ENCODE data around the gene MEGF6. TPM values are rescaled to one million over a fixed set of nuclear protein-coding genes. Genes with fewer than 3 reads are reported as not detected.

MEGF6 gene
- total RNA-seq, 1 donor from 2014 or later: 64.7 TPM

GRCh38 chr1:3441410-3441847 lies 169.9 kb downstream of the MEGF6 start:
- H3K27me3 Mint-ChIP-seq (ENCODE audit: unreplicated experiment): peaks cover 7% of the 10 kb centered on the region
- no peaks in the 10 kb centered on the region for H3K36me3 Mint-ChIP-seq (ENCODE audit: unreplicated experiment)
- H3K27ac Mint-ChIP-seq (ENCODE audit: unreplicated experiment): no peak overlapping the region
- no peak for DNase-seq
- TF ChIP-seq CTCF (IDR thresholded peaks at IDR 0.05; ENCODE audit: partially characterized antibody, unreplicated experiment): no peak
- H3K4me3 Mint-ChIP-seq (ENCODE audit: unreplicated experiment): no peak overlapping the region
- peaks cover 4% of the 10 kb centered on the region for H3K9me3 Mint-ChIP-seq (ENCODE audit: unreplicated experiment)
- peaks cover 7% of the 10 kb centered on the region for H3K4me1 Mint-ChIP-seq (ENCODE audit: low read depth, unreplicated experiment)

GRCh38 chr1:3440711-3441409 lies 170.4 kb downstream of the MEGF6 start:
- Mint-ChIP-seq H3K4me1 (ENCODE audit: low read depth, unreplicated experiment) (peaks cover 7% of the 10 kb centered on the region), H3K4me3 (ENCODE audit: unreplicated experiment) (no peak overlapping the region), H3K27ac (ENCODE audit: unreplicated experiment) (no peak overlapping the region), H3K36me3 (ENCODE audit: unreplicated experiment) (no peaks in the 10 kb centered on the region), H3K27me3 (ENCODE audit: unreplicated experiment) (peaks cover 10% of the 10 kb centered on the region), H3K9me3 (ENCODE audit: unreplicated experiment) (peaks cover 4% of the 10 kb centered on the region)
- DNase-seq: no peak
- TF ChIP-seq CTCF (IDR thresholded peaks at IDR 0.05; ENCODE audit: partially characterized antibody, unreplicated experiment): no peak

- no peak for DNase-seq
- Mint-ChIP-seq H3K27me3 (ENCODE audit: unreplicated experiment) (peaks cover 7% of the 10 kb centered on the region), H3K4me1 (ENCODE audit: low read depth, unreplicated experiment) (peaks cover 7% of the 10 kb centered on the region), H3K36me3 (ENCODE audit: unreplicated experiment) (no peaks in the 10 kb centered on the region), H3K4me3 (ENCODE audit: unreplicated experiment) (no peak overlapping the region), H3K27ac (ENCODE audit: unreplicated experiment) (no peak overlapping the region), H3K9me3 (ENCODE audit: unreplicated experiment) (peaks cover 5% of the 10 kb centered on the region)
- TF ChIP-seq CTCF (IDR thresholded peaks at IDR 0.05; ENCODE audit: partially characterized antibody, unreplicated experiment): no peak
These were observed 171.0 kb downstream of the MEGF6 start for GRCh38 chr1:3440300-3440681.

Small RNAs within 50 kb of the gene (microRNA-seq; reads per million reads assigned to microRNA genes)
- 11.7 reads per million, percentile 52 among the genes with 10 or more reads in this experiment for gene MIR551A (ENCODE audit: unreplicated experiment)

Other genes starting within 250 kb of the MEGF6 start
- gene ARHGEF16, start 156.8 kb downstream of the MEGF6 start, total RNA-seq (ENCODE audit: unreplicated experiment): 0.34 TPM
- 43.1 TPM for gene TPRG1L, start 13.5 kb upstream of the MEGF6 start, total RNA-seq (ENCODE audit: unreplicated experiment)
- 47.7 TPM for gene WRAP73, start 38.6 kb upstream of the MEGF6 start, total RNA-seq (ENCODE audit: unreplicated experiment)
- gene TP73, start 41.0 kb upstream of the MEGF6 start, total RNA-seq (ENCODE audit: unreplicated experiment): 13.0 TPM
- not detected for gene CCDC27, start 140.9 kb upstream of the MEGF6 start, total RNA-seq (ENCODE audit: unreplicated experiment)
- gene SMIM1, start 161.2 kb upstream of the MEGF6 start, total RNA-seq (ENCODE audit: unreplicated experiment): 7.5 TPM
- 79.7 TPM for gene LRRC47, start 185.0 kb upstream of the MEGF6 start, total RNA-seq (ENCODE audit: unreplicated experiment)
- gene CEP104, start 245.7 kb upstream of the MEGF6 start, total RNA-seq (ENCODE audit: unreplicated experiment): 102 TPM
- 16.4 TPM for gene DFFB, start 246.0 kb upstream of the MEGF6 start, total RNA-seq (ENCODE audit: unreplicated experiment)